HepG2 (cell line): ENCODE results near the gene NEIL1. TPM values are rescaled to one million over a fixed set of nuclear protein-coding genes. Genes with fewer than 3 reads are reported as not detected.
A peak's percentile ranks its signal among the peaks of the same experiment; 100 is the strongest.

Source experiments
- CENPT ChIP-seq: sonication (generic); formaldehyde crosslinking; IDR thresholded peaks from 2 replicates; pipeline ENCODE4 v1.8.0; 2022; ENCODE audit warnings: low read depth, mild to moderate bottlenecking, moderate library complexity, missing genetic modification reagents
- GTF3A ChIP-seq: sonication (generic); formaldehyde crosslinking; conservative IDR thresholded peaks from 2 replicates; pipeline ENCODE4 v1.4.0; 2020; ENCODE audit warnings: mild to moderate bottlenecking, missing genetic modification reagents
- TRIM24 ChIP-seq: sonication (generic); formaldehyde crosslinking; IDR thresholded peaks from 2 replicates; pipeline ENCODE4 v1.8.0; 2022; ENCODE audit warnings: mild to moderate bottlenecking, missing genetic modification reagents
- ZNF549 ChIP-seq: sonication (generic); formaldehyde crosslinking; IDR thresholded peaks from 2 replicates; pipeline ENCODE4 v1.5.0; 2020; ENCODE audit warnings: missing genetic modification reagents
- ZNF776 ChIP-seq: sonication (generic); formaldehyde crosslinking; IDR thresholded peaks from 2 replicates; pipeline ENCODE4 v1.4.0; 2020; ENCODE audit warnings: mild to moderate bottlenecking, missing genetic modification reagents
- polyA plus RNA-seq, 8 experiments: library from polyadenylated mRNA; depleted of rRNA in 3 of 8; stranded (reverse) in 7 of 8; unstranded in 1 of 8; fragments of >200 nt; fragmentation: Illumina TruSeq in 4 of 8; extraction: Trizol in 4 of 8; gene quantifications; 2 replicates each; pipeline versions ENCODE4 v1.2.1 to v1.2.3, GENCODE V29; 2011 to 2016; ENCODE audit warnings: low read depth in 4 of 8, missing spikeins in 1 of 8, mixed read lengths in 1 of 8; ENCODE audit not compliant: insufficient read depth in 1 of 8
- total RNA-seq, 5 experiments: library from RNA; depleted of rRNA; stranded (reverse); fragments of >200 nt; fragmentation: Illumina TruSeq; extraction: Trizol; gene quantifications; 2 replicates each; pipeline ENCODE4 v1.2.3, GENCODE V29; 2016; ENCODE audit warnings: low read depth in 1 of 5
- TF ChIP-seq, protein P1 (sequence below): sonication (generic); formaldehyde crosslinking; IDR thresholded peaks from 2 replicates; pipeline ENCODE4 v1.5.1; 2020; ENCODE audit warnings: mild to moderate bottlenecking, missing genetic modification reagents, borderline replicate concordance
- TF ChIP-seq, protein P2 (sequence below): sonication (generic); formaldehyde crosslinking; IDR thresholded peaks from 2 replicates; pipeline ENCODE4 v1.5.0; 2020; ENCODE audit warnings: missing genetic modification reagents
- TF ChIP-seq, protein P3 (sequence below): sonication (generic); formaldehyde crosslinking; IDR thresholded peaks from 2 replicates; pipeline ENCODE4 v1.8.1; 2023; ENCODE audit warnings: mild to moderate bottlenecking, missing genetic modification reagents, borderline replicate concordance
- TF ChIP-seq, protein P4 (sequence below): sonication (generic); formaldehyde crosslinking; IDR thresholded peaks from 2 replicates; pipeline ENCODE4 v1.4.0; 2020; ENCODE audit warnings: missing genetic modification reagents
- TF ChIP-seq, protein P5 (sequence below): sonication (generic); formaldehyde crosslinking; conservative IDR thresholded peaks from 2 replicates; pipeline ENCODE4 v1.8.0; 2022; ENCODE audit warnings: low read depth, missing genetic modification reagents
- TF ChIP-seq, protein P6 (sequence below): sonication (generic); formaldehyde crosslinking; IDR thresholded peaks from 2 replicates; pipeline ENCODE4 v1.4.0; 2020; ENCODE audit warnings: mild to moderate bottlenecking, missing genetic modification reagents

NEIL1 gene
- total and polyA plus RNA-seq, 2 of the 13 experiments (the other 11 are each of a cell fraction or from before 2014, with no cell fraction given), result 10.4 to 15.5 TPM

DNA sequence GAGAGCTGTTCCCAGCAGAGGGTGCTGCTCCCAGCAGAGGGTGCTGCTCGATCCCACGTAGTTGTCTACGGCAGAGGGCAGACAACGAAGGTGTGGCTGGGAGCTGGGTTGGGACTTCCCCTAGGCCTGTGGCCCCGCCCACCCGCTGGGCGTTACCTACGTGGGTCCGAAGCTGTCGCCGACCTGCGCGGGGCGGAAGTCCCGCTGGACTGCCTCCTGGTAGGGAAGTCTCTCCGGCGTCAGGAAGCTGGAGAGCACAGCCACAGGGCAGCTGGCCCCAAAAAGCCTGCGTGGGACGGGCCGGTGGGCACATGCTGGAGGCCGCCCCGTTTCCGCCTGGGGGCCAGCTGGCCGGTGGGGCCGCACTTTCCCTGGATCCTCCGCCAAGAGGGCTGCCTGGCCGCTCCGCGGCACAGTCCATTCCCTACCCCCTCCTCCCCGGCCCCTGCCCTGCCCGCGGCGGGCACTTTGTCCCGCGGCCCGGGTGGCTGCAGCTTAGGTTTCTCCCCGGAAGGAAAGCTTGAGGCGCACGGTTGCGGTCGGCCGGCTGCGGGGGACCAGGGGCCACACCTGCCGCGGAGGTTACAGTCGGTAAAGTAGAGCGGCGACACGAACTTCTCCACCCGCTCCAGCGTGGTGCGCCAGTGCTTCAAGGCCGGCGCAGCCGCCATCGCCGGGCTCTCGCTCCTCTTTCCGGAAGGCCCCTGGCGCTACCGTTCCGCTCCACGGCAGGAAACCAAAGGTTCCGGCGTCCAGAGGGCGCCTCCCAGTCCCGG, 21.3 kb downstream of the NEIL1 start, which contains the start of gene MAN2C1 (continued):
- TF ChIP-seq, protein P1, sequence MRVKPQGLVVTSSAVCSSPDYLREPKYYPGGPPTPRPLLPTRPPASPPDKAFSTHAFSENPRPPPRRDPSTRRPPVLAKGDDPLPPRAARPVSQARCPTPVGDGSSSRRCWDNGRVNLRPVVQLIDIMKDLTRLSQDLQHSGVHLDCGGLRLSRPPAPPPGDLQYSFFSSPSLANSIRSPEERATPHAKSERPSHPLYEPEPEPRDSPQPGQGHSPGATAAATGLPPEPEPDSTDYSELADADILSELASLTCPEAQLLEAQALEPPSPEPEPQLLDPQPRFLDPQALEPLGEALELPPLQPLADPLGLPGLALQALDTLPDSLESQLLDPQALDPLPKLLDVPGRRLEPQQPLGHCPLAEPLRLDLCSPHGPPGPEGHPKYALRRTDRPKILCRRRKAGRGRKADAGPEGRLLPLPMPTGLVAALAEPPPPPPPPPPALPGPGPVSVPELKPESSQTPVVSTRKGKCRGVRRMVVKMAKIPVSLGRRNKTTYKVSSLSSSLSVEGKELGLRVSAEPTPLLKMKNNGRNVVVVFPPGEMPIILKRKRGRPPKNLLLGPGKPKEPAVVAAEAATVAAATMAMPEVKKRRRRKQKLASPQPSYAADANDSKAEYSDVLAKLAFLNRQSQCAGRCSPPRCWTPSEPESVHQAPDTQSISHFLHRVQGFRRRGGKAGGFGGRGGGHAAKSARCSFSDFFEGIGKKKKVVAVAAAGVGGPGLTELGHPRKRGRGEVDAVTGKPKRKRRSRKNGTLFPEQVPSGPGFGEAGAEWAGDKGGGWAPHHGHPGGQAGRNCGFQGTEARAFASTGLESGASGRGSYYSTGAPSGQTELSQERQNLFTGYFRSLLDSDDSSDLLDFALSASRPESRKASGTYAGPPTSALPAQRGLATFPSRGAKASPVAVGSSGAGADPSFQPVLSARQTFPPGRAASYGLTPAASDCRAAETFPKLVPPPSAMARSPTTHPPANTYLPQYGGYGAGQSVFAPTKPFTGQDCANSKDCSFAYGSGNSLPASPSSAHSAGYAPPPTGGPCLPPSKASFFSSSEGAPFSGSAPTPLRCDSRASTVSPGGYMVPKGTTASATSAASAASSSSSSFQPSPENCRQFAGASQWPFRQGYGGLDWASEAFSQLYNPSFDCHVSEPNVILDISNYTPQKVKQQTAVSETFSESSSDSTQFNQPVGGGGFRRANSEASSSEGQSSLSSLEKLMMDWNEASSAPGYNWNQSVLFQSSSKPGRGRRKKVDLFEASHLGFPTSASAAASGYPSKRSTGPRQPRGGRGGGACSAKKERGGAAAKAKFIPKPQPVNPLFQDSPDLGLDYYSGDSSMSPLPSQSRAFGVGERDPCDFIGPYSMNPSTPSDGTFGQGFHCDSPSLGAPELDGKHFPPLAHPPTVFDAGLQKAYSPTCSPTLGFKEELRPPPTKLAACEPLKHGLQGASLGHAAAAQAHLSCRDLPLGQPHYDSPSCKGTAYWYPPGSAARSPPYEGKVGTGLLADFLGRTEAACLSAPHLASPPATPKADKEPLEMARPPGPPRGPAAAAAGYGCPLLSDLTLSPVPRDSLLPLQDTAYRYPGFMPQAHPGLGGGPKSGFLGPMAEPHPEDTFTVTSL, result 0 out of 2 replicates have a peak, but pooled peaks have one; percentile 46
- TF ChIP-seq GTF3A (CRISPR knock-in tag), result peak; percentile 65; the same call in 1 of the 2 replicates
- TF ChIP-seq, protein P2, sequence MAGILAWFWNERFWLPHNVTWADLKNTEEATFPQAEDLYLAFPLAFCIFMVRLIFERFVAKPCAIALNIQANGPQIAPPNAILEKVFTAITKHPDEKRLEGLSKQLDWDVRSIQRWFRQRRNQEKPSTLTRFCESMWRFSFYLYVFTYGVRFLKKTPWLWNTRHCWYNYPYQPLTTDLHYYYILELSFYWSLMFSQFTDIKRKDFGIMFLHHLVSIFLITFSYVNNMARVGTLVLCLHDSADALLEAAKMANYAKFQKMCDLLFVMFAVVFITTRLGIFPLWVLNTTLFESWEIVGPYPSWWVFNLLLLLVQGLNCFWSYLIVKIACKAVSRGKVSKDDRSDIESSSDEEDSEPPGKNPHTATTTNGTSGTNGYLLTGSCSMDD, result no peak
- TF ChIP-seq ZNF776, result peak; percentile 22; the same call in 1 of the 2 replicates
- no peak for TF ChIP-seq TRIM24 (CRISPR knock-in tag)
- TF ChIP-seq ZNF549, result no peak
- TF ChIP-seq, protein P3, sequence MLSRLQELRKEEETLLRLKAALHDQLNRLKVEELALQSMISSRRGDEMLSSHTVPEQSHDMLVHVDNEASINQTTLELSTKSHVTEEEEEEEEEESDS (CRISPR knock-in tag), result 0 out of 2 replicates have a peak, but pooled peaks have one; percentile 18
- TF ChIP-seq, protein P4, sequence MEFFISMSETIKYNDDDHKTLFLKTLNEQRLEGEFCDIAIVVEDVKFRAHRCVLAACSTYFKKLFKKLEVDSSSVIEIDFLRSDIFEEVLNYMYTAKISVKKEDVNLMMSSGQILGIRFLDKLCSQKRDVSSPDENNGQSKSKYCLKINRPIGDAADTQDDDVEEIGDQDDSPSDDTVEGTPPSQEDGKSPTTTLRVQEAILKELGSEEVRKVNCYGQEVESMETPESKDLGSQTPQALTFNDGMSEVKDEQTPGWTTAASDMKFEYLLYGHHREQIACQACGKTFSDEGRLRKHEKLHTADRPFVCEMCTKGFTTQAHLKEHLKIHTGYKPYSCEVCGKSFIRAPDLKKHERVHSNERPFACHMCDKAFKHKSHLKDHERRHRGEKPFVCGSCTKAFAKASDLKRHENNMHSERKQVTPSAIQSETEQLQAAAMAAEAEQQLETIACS (CRISPR knock-in tag), result 0 out of 2 replicates have a peak, but pooled peaks have one; percentile 20
- TF ChIP-seq, protein P5, sequence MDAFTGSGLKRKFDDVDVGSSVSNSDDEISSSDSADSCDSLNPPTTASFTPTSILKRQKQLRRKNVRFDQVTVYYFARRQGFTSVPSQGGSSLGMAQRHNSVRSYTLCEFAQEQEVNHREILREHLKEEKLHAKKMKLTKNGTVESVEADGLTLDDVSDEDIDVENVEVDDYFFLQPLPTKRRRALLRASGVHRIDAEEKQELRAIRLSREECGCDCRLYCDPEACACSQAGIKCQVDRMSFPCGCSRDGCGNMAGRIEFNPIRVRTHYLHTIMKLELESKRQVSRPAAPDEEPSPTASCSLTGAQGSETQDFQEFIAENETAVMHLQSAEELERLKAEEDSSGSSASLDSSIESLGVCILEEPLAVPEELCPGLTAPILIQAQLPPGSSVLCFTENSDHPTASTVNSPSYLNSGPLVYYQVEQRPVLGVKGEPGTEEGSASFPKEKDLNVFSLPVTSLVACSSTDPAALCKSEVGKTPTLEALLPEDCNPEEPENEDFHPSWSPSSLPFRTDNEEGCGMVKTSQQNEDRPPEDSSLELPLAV (CRISPR knock-in tag), result no peak
- TF ChIP-seq, protein P6, sequence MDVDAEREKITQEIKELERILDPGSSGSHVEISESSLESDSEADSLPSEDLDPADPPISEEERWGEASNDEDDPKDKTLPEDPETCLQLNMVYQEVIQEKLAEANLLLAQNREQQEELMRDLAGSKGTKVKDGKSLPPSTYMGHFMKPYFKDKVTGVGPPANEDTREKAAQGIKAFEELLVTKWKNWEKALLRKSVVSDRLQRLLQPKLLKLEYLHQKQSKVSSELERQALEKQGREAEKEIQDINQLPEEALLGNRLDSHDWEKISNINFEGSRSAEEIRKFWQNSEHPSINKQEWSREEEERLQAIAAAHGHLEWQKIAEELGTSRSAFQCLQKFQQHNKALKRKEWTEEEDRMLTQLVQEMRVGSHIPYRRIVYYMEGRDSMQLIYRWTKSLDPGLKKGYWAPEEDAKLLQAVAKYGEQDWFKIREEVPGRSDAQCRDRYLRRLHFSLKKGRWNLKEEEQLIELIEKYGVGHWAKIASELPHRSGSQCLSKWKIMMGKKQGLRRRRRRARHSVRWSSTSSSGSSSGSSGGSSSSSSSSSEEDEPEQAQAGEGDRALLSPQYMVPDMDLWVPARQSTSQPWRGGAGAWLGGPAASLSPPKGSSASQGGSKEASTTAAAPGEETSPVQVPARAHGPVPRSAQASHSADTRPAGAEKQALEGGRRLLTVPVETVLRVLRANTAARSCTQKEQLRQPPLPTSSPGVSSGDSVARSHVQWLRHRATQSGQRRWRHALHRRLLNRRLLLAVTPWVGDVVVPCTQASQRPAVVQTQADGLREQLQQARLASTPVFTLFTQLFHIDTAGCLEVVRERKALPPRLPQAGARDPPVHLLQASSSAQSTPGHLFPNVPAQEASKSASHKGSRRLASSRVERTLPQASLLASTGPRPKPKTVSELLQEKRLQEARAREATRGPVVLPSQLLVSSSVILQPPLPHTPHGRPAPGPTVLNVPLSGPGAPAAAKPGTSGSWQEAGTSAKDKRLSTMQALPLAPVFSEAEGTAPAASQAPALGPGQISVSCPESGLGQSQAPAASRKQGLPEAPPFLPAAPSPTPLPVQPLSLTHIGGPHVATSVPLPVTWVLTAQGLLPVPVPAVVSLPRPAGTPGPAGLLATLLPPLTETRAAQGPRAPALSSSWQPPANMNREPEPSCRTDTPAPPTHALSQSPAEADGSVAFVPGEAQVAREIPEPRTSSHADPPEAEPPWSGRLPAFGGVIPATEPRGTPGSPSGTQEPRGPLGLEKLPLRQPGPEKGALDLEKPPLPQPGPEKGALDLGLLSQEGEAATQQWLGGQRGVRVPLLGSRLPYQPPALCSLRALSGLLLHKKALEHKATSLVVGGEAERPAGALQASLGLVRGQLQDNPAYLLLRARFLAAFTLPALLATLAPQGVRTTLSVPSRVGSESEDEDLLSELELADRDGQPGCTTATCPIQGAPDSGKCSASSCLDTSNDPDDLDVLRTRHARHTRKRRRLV (CRISPR knock-in tag), result no peak
- no peak for TF ChIP-seq CENPT (CRISPR knock-in tag)
